Activated T-helper 2 cell treated with anti-CD3 and anti-CD28 coated beads, Interferon-gamma antibody, Interleukin-2, Interleukin-4, amounts not matched to agents 10 μg/mL and 5 μg/mL and 100 μg/mL, durations not matched to agents 14 hours and 24 hours and 36 hours (primary cell): ENCODE results near the gene JAM3. TPM values are rescaled to one million over a fixed set of nuclear protein-coding genes. Genes with fewer than 3 reads are reported as not detected.

Experiments used
- DNase-seq: peaks from one replicate; pipeline ENCODE4 v3.0.0; 2021; ENCODE audit warnings: low spot score
- H3K27ac Mint-ChIP-seq: one replicate; pipeline ENCODE4 v1.8.0; 2021; ENCODE audit warnings: mixed read lengths
- H3K27me3 Mint-ChIP-seq: one replicate; pipeline ENCODE4 v1.8.0; 2021; ENCODE audit warnings: low read depth, mixed read lengths
- H3K36me3 Mint-ChIP-seq: one replicate; pipeline ENCODE4 v1.8.0; 2021; ENCODE audit warnings: low read depth, mixed read lengths
- H3K4me1 Mint-ChIP-seq: one replicate; pipeline ENCODE4 v1.8.0; 2021; ENCODE audit warnings: low read depth, mixed read lengths
- H3K4me3 Mint-ChIP-seq: one replicate; pipeline ENCODE4 v1.8.0; 2021; ENCODE audit warnings: low read depth, mild to moderate bottlenecking, moderate library complexity, mixed read lengths
- H3K9me3 Mint-ChIP-seq: one replicate; pipeline ENCODE4 v1.8.0; 2021; ENCODE audit warnings: mixed read lengths
- intact Hi-C: fragments of 100-400 bp; cut with micrococcal nuclease; formaldehyde crosslinking; loops from one replicate; pipeline ENCODE4 v1.15.1; 2023
- total RNA-seq: library from RNA; stranded (reverse); gene quantifications from 2 replicates; pipeline ENCODE4 v1.2.3, GENCODE V29; 2022

The JAM3 gene
- total RNA-seq, 1 donor from 2014 or later = 3.4 TPM

- intact Hi-C loops = loop anchor here (10.0 kb wide), 1 partner anchor 192 kb away; the partner anchor contains the start of genes NCAPD3 and VPS26B
- Mint-ChIP-seq H3K27me3 (peaks cover 22% of the 10 kb centered on the region), H3K4me3 (no peak overlapping the region), H3K9me3 (no peaks in the 10 kb centered on the region), H3K36me3 (peaks cover 2% of the 10 kb centered on the region), H3K27ac (no peak overlapping the region), H3K4me1 (peaks cover 43% of the 10 kb centered on the region)
- DNase-seq = no peak
Observed at GRCh38 chr11:134032501-134033091, 36.3 kb upstream of the JAM3 start.

DNA sequence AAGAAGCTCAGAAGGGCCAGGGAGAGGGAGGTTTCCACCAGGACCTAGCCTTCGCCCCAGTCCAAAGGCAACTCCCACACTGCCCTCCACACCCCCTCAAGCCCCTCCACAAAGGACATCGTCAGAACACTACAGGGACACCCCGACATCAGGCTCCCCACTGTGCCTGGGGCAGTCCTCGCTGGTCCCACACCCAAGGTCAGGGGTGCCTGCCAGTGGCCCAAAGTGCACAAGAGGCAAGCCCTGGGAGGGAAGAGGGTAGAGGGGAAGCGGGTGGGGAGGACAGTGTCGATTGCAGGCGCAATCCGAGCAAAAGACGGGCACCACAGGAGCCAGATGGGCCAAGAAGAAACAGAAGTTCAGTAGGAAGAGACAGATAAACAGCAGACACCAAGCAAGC lies 35.6 kb upstream of the JAM3 start:
- no peaks in the 10 kb centered on the region for H3K9me3 Mint-ChIP-seq
- peaks cover 20% of the 10 kb centered on the region for H3K27me3 Mint-ChIP-seq
- no peak overlapping the region for H3K4me3 Mint-ChIP-seq
- no peak overlapping the region for H3K27ac Mint-ChIP-seq
- intact Hi-C loops = loop anchor here (10.0 kb wide), 1 partner anchor 192 kb away; the partner anchor contains the start of genes NCAPD3 and VPS26B
- DNase-seq = no peak
- peaks cover 42% of the 10 kb centered on the region for H3K4me1 Mint-ChIP-seq
- H3K36me3 Mint-ChIP-seq = peaks cover 2% of the 10 kb centered on the region

- H3K9me3 Mint-ChIP-seq = no peaks in the 10 kb centered on the region
- no peak overlapping the region for H3K27ac Mint-ChIP-seq
- peaks cover 40% of the 10 kb centered on the region for H3K4me1 Mint-ChIP-seq
- no peak overlapping the region for H3K4me3 Mint-ChIP-seq
- DNase-seq = peak; percentile 67
- peaks cover 18% of the 10 kb centered on the region for H3K27me3 Mint-ChIP-seq
- peaks cover 2% of the 10 kb centered on the region for H3K36me3 Mint-ChIP-seq
- intact Hi-C loops = loop anchor here (10.0 kb wide), 1 partner anchor 191 kb away; the partner anchor contains the start of genes NCAPD3 and VPS26B
Observed at GRCh38 chr11:134033696-134034491, 35.0 kb upstream of the JAM3 start.

DNA sequence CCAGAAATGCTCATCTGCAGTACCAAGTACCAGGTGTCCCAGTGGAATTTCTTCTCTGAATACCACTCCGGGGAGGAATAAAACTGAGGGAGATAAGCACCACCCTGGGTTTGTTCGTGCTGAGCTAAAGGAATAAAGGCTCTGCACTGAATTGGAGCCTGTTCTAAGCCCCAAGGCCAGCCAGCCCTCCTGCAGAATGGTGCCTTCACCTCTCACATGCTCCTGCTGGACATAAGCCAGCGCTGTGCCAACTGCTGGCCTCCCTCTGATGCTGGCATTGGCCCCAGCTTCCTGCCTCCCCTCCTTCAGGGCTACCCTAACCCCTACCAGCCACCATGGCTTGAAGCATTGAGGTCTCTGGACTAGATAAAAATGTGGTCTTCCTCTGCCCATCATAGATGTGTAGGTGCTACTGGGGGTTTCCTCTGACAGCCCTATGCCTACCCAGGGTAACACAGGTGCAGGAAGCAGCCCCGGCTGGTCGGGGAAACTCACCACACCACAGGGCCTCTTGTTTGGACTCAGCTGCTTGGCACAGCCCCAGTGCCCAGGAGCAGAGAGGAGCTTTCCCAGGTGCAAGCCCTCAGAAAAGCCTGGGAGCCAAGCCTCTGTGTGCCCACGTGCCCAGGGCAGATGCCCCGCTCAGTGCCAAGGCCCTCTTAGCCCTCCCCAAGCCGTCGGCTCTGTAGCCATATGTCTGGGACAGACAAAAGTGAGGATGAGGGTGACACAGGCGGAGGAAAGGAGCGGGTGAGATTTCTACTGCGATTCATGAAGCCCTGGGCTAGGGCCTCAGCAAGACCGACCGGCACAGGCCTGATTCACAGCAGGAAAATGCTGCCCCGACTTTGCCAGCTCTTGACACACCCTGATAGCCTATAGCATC lies 34.1 kb upstream of the JAM3 start:
- Mint-ChIP-seq H3K36me3 (peaks cover 2% of the 10 kb centered on the region), H3K4me1 (peaks cover 40% of the 10 kb centered on the region), H3K27me3 (peaks cover 15% of the 10 kb centered on the region), H3K4me3 (no peak overlapping the region), H3K9me3 (no peaks in the 10 kb centered on the region), H3K27ac (no peak overlapping the region)
- no peak for DNase-seq
- intact Hi-C loops = loop anchor here (10.0 kb wide), 1 partner anchor 190 kb away; the partner anchor contains the start of genes NCAPD3 and VPS26B

DNA sequence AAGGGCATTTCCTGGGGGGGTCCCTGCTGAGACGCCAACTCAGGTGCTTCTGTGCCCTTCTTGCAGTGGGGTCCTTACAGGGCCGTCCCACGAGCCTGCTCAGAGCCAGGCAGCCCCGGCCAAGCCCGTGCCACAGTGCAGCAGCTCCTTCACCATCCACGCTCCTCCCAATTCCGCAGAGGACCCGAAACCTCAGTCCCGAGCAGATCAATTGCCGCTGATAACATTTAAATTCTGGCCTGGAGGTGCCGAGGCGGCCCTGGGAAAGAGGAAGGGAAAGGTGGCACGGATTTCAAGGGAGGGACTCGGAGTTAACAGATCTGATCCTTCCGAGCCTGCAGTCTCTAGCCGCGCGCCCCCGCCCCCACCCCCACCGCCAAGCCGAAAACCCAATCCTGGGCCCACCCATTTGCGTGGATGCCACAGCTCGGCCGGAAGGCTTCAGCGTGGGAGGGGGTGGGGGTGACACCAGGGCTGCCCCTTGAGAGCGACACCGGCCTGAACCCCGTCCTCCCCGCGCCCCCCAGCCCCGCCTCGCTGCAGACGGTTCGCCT lies 32.3 kb upstream of the JAM3 start:
- peak overlapping the region; percentile 85 for H3K4me3 Mint-ChIP-seq
- peaks cover 4% of the 10 kb centered on the region for H3K27me3 Mint-ChIP-seq
- intact Hi-C loops = loop anchor here (1.0 to 10.0 kb wide), 4 partner anchors 32 to 188 kb away; partner anchors contain the start of genes JAM3, NCAPD3 and VPS26B
- peak overlapping the region; percentile 89 for H3K27ac Mint-ChIP-seq
- DNase-seq = no peak
- H3K36me3 Mint-ChIP-seq = peaks cover 2% of the 10 kb centered on the region
- H3K4me1 Mint-ChIP-seq = peaks cover 40% of the 10 kb centered on the region
- no peaks in the 10 kb centered on the region for H3K9me3 Mint-ChIP-seq

GRCh38 chr11:134037046-134037908 lies 31.6 kb upstream of the JAM3 start:
- H3K27ac Mint-ChIP-seq = peak overlapping the region; percentile 89
- H3K9me3 Mint-ChIP-seq = no peaks in the 10 kb centered on the region
- H3K4me3 Mint-ChIP-seq = peak overlapping the region; percentile 85
- peaks cover 2% of the 10 kb centered on the region for H3K36me3 Mint-ChIP-seq
- intact Hi-C loops = loop anchor here (1.0 to 10.0 kb wide), 4 partner anchors 32 to 188 kb away; partner anchors contain the start of genes JAM3, NCAPD3 and VPS26B
- DNase-seq = peak; percentile 55
- no peaks in the 10 kb centered on the region for H3K27me3 Mint-ChIP-seq
- peaks cover 37% of the 10 kb centered on the region for H3K4me1 Mint-ChIP-seq

DNA sequence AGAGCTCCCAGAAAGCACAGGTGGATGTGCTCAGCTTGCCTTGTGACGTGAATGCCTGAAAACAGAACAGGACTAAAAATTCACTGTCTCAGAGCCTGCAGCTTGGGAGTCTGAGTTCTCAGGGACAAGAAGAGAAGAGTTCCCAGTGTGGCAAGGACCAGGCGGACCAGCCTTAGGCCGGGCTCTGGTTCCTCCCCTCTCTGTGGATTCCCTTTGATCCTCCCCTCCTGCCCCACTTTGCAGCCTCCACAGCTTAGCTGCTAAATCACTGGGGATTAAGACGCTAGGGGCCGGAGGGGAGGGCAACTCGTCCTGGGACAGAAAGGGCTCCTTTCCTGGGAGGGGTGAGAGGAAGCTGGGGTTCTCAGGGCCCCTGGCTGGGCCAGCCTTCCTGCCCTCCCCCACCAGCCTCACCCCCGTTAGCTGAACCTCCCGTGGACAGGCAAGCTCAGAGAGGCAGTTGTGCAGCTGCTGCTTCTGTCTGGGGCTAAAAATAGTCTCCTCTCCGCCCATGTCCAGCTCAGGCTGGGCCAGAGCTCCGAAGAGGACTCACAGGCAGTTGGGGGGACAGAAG lies 29.9 kb upstream of the JAM3 start:
- no peak overlapping the region for H3K27ac Mint-ChIP-seq
- peaks cover 29% of the 10 kb centered on the region for H3K4me1 Mint-ChIP-seq
- no peak overlapping the region for H3K4me3 Mint-ChIP-seq
- no peaks in the 10 kb centered on the region for H3K27me3 Mint-ChIP-seq
- no peak for DNase-seq
- peaks cover 2% of the 10 kb centered on the region for H3K36me3 Mint-ChIP-seq
- no peaks in the 10 kb centered on the region for H3K9me3 Mint-ChIP-seq
- intact Hi-C loops = loop anchor here (10.0 kb wide), 1 partner anchor 186 kb away; the partner anchor contains the start of genes NCAPD3 and VPS26B

GRCh38 chr11:134039726-134040385 lies 29.0 kb upstream of the JAM3 start:
- Mint-ChIP-seq H3K27me3 (no peaks in the 10 kb centered on the region), H3K4me3 (no peak overlapping the region), H3K9me3 (no peaks in the 10 kb centered on the region), H3K4me1 (peaks cover 22% of the 10 kb centered on the region), H3K36me3 (peaks cover 2% of the 10 kb centered on the region), H3K27ac (no peak overlapping the region)
- intact Hi-C loops = loop anchor here (10.0 kb wide), 1 partner anchor 185 kb away; the partner anchor contains the start of genes NCAPD3 and VPS26B
- no peak for DNase-seq

DNA sequence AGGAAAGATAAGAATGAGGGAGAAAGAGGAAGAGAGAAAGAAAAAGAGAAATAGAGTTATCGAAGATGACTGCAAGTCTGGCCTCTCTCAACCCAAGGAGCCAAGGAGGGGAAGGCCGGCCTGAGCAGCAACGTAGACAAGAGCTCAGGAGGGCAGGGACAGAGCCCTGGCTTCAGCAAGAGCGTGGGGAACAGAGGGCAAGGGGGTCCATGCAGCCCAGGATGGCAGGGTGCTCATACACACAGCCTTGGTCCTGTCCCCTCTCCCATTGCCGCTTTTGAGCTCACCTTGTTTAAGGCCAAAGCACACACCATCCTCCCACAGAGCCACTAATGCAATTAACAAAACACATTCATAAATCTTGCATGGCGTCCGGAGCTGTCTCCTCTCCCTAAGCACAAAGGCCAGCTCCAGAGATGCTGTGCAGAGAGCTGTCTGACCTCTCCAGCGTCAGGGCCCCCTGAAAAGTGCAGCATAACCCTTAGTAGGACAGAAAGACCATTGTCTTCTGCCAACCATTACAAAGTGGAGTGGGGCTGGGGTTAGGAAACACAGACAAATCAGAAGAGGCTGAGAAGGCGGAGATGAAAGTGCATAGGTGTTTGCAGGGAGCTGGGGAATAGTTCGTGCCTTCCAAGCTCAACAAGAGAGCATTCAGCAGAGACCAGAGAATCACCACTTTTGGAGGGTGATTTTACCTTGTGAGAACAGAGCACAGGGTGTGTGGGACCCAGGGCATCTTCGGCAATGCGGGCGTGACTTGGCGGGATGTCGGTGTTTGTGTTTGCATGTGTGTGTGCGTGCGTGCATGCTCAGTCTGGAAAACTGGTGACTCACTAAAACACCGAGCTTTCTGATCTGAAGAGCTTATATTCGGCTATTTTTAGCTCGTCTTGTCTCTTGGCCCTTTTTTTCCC lies 28.2 kb upstream of the JAM3 start:
- H3K4me3 Mint-ChIP-seq = no peak overlapping the region
- H3K27me3 Mint-ChIP-seq = no peaks in the 10 kb centered on the region
- H3K9me3 Mint-ChIP-seq = no peaks in the 10 kb centered on the region
- peaks cover 17% of the 10 kb centered on the region for H3K4me1 Mint-ChIP-seq
- intact Hi-C loops = no loop called here
- peaks cover 2% of the 10 kb centered on the region for H3K36me3 Mint-ChIP-seq
- no peak overlapping the region for H3K27ac Mint-ChIP-seq
- no peak for DNase-seq

DNA sequence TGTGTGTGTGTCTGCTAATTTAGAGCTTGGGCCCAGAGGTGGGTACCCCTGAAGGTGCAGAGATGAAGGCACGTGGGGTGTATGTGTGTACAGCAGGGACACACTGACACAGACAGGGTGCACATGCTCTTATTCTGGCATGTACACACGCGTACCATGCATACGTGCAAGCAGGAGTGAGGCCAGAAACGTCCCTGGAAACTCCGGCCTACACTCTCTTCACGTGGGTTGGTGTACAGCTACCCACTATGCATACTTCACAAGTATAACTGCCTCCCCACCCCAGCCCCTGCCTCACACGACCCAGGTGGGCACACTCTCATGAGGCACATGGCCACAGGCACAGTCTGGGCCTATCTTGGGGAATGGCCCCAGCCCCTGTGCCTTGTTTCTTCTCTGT lies 27.5 kb upstream of the JAM3 start:
- Mint-ChIP-seq H3K9me3 (no peaks in the 10 kb centered on the region), H3K36me3 (no peaks in the 10 kb centered on the region), H3K27ac (no peak overlapping the region), H3K4me3 (no peak overlapping the region), H3K4me1 (peaks cover 12% of the 10 kb centered on the region), H3K27me3 (no peaks in the 10 kb centered on the region)
- no peak for DNase-seq
- intact Hi-C loops = no loop called here
